K562 (cell line): ENCODE measurements around the gene GUCA2B.

Experiments used
- CTCF ChIP-seq, 3 experiments: IDR thresholded peaks in 2 of 3; conservative IDR thresholded peaks in 1 of 3; 2 replicates each; pipeline ENCODE4 v1.5.1; 2011 to 2012; ENCODE audit warnings: low read length in 3 of 3, mild to moderate bottlenecking in 3 of 3, control low read depth in 2 of 3, improper control_type of control experiment in 1 of 3, inconsistent platforms in 1 of 3, low read depth in 1 of 3, mixed read lengths in 1 of 3, moderate library complexity in 1 of 3; ENCODE audit not compliant: insufficient read depth in 2 of 3
- POLR2AphosphoS5 ChIP-seq: IDR thresholded peaks from 2 replicates; pipeline ENCODE4 v1.6.1; 2011; ENCODE audit warnings: mild to moderate bottlenecking, low read depth, low read length, moderate library complexity; ENCODE audit not compliant: control insufficient read depth, insufficient read depth
- RCOR1 ChIP-seq, 2 experiments: IDR thresholded peaks; 2 replicates each; pipeline ENCODE4 v1.6.1; 2012; ENCODE audit warnings: low read depth in 2 of 2, low read length in 2 of 2, borderline replicate concordance in 1 of 2, improper control_type of control experiment in 1 of 2
- USF2 ChIP-seq: sonication (generic); formaldehyde crosslinking; IDR thresholded peaks from 2 replicates; pipeline ENCODE4 v1.5.0; 2020; ENCODE audit warnings: missing genetic modification reagents

- no peak for TF ChIP-seq USF2 (CRISPR knock-in tag)
- no peak for TF ChIP-seq POLR2AphosphoS5
- TF ChIP-seq RCOR1 (IDR thresholded peaks at IDR 0.05; ENCODE audit: borderline replicate concordance in 1 of 2, low read depth in 2 of 2, low read length in 2 of 2): no peak
- no peak for TF ChIP-seq CTCF (IDR thresholded peaks at IDR 0.05 in 2 of 3, conservative IDR thresholded peaks at IDR 0.05 in 1 of 3; ENCODE audit: insufficient read depth in 2 of 3, low read depth in 1 of 3, low read length in 3 of 3)
These were observed 27.7 kb upstream of the GUCA2B start for GRCh38 chr1:42125552-42125951.
